PFSK-1 (cell line): ENCODE data around the gene DRG2.

ENCODE experiments used
- POLR2AphosphoS5 ChIP-seq: IDR thresholded peaks from 2 replicates; pipeline ENCODE4 v1.6.1; 2012; ENCODE audit warnings: low read depth, mild to moderate bottlenecking, control low read depth, low read length, moderate library complexity
- REST ChIP-seq, 2 experiments: IDR thresholded peaks; 2 replicates each; pipeline versions ENCODE4 v1.6.1 to v1.8.0; 2011 to 2012; ENCODE audit warnings: low read depth in 2 of 2, low read length in 2 of 2, control low read depth in 1 of 2, inconsistent platforms in 1 of 2, mild to moderate bottlenecking in 1 of 2, moderate library complexity in 1 of 2; ENCODE audit not compliant: insufficient read depth in 1 of 2
- SIN3A ChIP-seq: IDR thresholded peaks from 2 replicates; pipeline ENCODE4 v1.6.1; 2012; ENCODE audit warnings: mild to moderate bottlenecking, low read length, moderate library complexity, borderline replicate concordance; ENCODE audit not compliant: insufficient read depth
- TAF1 ChIP-seq: IDR thresholded peaks from 2 replicates; pipeline ENCODE4 v1.6.1; 2012; ENCODE audit warnings: low read length, control low read depth, borderline replicate concordance; ENCODE audit not compliant: insufficient read depth

GRCh38 chr17:18038149-18038850, 49.4 kb upstream of the DRG2 start:
- no peak for TF ChIP-seq SIN3A
- TF ChIP-seq POLR2AphosphoS5, result no peak
- no peak for TF ChIP-seq REST (IDR thresholded peaks at IDR 0.05; ENCODE audit: insufficient read depth in 1 of 2, low read depth in 2 of 2, low read length in 2 of 2)
- no peak for TF ChIP-seq TAF1
